ENCODE results near the gene ECI1. TPM values are rescaled to one million over a fixed set of nuclear protein-coding genes. Genes with fewer than 3 reads are reported as not detected.

Gene ECI1
- total and polyA plus RNA-seq, 2 of the 13 experiments (the other 11 are each of a cell fraction or from before 2014, with no cell fraction given), result 82.0 to 102 TPM

DNA sequence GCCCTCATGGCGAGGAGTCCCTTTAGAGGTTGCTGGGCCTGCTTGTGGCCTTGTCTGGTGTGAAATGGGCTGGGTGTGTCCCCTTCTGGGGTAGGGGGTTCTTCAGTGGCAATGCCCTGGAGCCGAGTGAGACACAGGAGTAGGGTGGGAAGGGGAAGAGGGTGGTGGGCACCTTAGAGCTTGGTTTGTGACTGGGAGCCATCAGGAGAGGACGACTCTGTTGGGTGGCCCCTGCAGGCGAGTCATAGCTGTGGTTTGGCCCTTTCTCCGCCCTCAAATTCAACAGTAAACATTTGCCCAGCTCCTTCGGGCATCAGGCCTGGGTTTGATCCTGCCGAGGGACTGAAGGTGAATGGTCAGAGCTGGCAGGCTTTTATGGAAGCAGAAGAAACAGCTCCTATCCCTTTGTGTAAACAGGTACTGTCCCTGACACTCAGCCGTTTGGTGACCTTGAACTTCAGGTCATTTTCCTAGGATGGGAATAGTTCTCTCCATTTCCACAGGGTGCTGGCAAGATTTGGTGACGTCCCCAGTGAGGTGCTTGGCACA is 25.1 kb downstream of the ECI1 start (continued):
- TF ChIP-seq ZNF572 (CRISPR knock-in tag; IDR thresholded peaks at IDR 0.05) (no peak), TOE1 (CRISPR knock-in tag; IDR thresholded peaks at IDR 0.05) (no peak), TRIM24 (CRISPR knock-in tag; IDR thresholded peaks at IDR 0.05) (no peak), FOXM1 (CRISPR knock-in tag; IDR thresholded peaks at IDR 0.05) (no peak), SMARCC2 (IDR thresholded peaks at IDR 0.05) (no peak), ATF3 (CRISPR knock-in tag; IDR thresholded peaks at IDR 0.05) (no peak), RFX3 (CRISPR knock-in tag; IDR thresholded peaks at IDR 0.05) (no peak), ADNP (CRISPR knock-in tag; IDR thresholded peaks at IDR 0.05) (no peak), KDM3A (CRISPR knock-in tag; IDR thresholded peaks at IDR 0.05; ENCODE audit: low read depth) (0 out of 2 replicates have a peak, but pooled peaks have one; percentile 20), HIVEP1 (CRISPR knock-in tag; IDR thresholded peaks at IDR 0.05) (no peak), CREB1 (IDR thresholded peaks at IDR 0.05) (no peak), CREB1 (CRISPR knock-in tag; IDR thresholded peaks at IDR 0.05) (peak; percentile 62), ZNF788 (CRISPR knock-in tag; IDR thresholded peaks at IDR 0.05; ENCODE audit: borderline replicate concordance) (peak; percentile 29; the same call in 1 of the 2 replicates), TMF1 (CRISPR knock-in tag; IDR thresholded peaks at IDR 0.05; ENCODE audit: low read depth) (no peak), NCOA1 (CRISPR knock-in tag; IDR thresholded peaks at IDR 0.05) (no peak), NFKBIZ (CRISPR knock-in tag; IDR thresholded peaks at IDR 0.05) (peak; percentile 51; the same call in 1 of the 2 replicates), ETV5 (CRISPR knock-in tag; IDR thresholded peaks at IDR 0.05; ENCODE audit: borderline replicate concordance) (peak; percentile 33; the same call in 1 of the 2 replicates)
- TF ChIP-seq, protein P1, sequence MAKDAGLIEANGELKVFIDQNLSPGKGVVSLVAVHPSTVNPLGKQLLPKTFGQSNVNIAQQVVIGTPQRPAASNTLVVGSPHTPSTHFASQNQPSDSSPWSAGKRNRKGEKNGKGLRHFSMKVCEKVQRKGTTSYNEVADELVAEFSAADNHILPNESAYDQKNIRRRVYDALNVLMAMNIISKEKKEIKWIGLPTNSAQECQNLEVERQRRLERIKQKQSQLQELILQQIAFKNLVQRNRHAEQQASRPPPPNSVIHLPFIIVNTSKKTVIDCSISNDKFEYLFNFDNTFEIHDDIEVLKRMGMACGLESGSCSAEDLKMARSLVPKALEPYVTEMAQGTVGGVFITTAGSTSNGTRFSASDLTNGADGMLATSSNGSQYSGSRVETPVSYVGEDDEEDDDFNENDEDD (CRISPR knock-in tag; IDR thresholded peaks at IDR 0.05; ENCODE audit: borderline replicate concordance), result no peak
- TF ChIP-seq, protein P2, sequence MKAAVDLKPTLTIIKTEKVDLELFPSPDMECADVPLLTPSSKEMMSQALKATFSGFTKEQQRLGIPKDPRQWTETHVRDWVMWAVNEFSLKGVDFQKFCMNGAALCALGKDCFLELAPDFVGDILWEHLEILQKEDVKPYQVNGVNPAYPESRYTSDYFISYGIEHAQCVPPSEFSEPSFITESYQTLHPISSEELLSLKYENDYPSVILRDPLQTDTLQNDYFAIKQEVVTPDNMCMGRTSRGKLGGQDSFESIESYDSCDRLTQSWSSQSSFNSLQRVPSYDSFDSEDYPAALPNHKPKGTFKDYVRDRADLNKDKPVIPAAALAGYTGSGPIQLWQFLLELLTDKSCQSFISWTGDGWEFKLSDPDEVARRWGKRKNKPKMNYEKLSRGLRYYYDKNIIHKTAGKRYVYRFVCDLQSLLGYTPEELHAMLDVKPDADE (CRISPR knock-in tag; IDR thresholded peaks at IDR 0.05), result no peak
- TF ChIP-seq, protein P3, sequence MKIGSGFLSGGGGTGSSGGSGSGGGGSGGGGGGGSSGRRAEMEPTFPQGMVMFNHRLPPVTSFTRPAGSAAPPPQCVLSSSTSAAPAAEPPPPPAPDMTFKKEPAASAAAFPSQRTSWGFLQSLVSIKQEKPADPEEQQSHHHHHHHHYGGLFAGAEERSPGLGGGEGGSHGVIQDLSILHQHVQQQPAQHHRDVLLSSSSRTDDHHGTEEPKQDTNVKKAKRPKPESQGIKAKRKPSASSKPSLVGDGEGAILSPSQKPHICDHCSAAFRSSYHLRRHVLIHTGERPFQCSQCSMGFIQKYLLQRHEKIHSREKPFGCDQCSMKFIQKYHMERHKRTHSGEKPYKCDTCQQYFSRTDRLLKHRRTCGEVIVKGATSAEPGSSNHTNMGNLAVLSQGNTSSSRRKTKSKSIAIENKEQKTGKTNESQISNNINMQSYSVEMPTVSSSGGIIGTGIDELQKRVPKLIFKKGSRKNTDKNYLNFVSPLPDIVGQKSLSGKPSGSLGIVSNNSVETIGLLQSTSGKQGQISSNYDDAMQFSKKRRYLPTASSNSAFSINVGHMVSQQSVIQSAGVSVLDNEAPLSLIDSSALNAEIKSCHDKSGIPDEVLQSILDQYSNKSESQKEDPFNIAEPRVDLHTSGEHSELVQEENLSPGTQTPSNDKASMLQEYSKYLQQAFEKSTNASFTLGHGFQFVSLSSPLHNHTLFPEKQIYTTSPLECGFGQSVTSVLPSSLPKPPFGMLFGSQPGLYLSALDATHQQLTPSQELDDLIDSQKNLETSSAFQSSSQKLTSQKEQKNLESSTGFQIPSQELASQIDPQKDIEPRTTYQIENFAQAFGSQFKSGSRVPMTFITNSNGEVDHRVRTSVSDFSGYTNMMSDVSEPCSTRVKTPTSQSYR (CRISPR knock-in tag; IDR thresholded peaks at IDR 0.05; ENCODE audit: borderline replicate concordance), result peak; percentile 33; the same call in 1 of the 2 replicates
- TF ChIP-seq, protein P4, sequence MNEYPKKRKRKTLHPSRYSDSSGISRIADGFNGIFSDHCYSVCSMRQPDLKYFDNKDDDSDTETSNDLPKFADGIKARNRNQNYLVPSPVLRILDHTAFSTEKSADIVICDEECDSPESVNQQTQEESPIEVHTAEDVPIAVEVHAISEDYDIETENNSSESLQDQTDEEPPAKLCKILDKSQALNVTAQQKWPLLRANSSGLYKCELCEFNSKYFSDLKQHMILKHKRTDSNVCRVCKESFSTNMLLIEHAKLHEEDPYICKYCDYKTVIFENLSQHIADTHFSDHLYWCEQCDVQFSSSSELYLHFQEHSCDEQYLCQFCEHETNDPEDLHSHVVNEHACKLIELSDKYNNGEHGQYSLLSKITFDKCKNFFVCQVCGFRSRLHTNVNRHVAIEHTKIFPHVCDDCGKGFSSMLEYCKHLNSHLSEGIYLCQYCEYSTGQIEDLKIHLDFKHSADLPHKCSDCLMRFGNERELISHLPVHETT (CRISPR knock-in tag; conservative IDR thresholded peaks at IDR 0.05), result peak; percentile 74; the same call in 1 of the 2 replicates

Measured in HepG2 (cell line).